Pancreas (tissue), 10 donors: ENCODE results near the gene CDC42BPB. TPM values are rescaled to one million over a fixed set of nuclear protein-coding genes. Genes with fewer than 3 reads are reported as not detected.

Source experiments
- ATAC-seq, 4 donors: fragments of 200-7000 bp; cut with Tn5 transposase; one replicate each; pipeline versions ENCODE4 v1.8.0 to v1.9.1; 2020; ENCODE audit warnings: mild to moderate bottlenecking in 4 of 4, moderate library complexity in 4 of 4
- DNase-seq, 6 donors: peaks; one replicate each; pipeline ENCODE4 v3.0.0-alpha.2; 2020
- FAIRE-seq: peaks from 2 replicates; lab custom pipeline; 2012; peaks lifted over from hg19 to GRCh38; lab: Jason Lieb, UNC
- H3K27ac ChIP-seq, 4 donors: fragments of 200-600 bp; sonication (generic); 1 replicate in 3 of 4; 2 replicates in 1 of 4; pipeline versions ENCODE4 v1.5.0 to v1.8.0; 2020
- H3K27me3 ChIP-seq, 4 donors: fragments of 200-600 bp; one replicate each; pipeline ENCODE4 v1.8.0; 2021
- H3K36me3 ChIP-seq, 3 donors: fragments of 200-600 bp; sonication (generic) in 1 of 3; one replicate each; pipeline versions ENCODE4 v1.5.0 to v1.8.0; 2020 to 2021
- H3K4me1 ChIP-seq, 3 donors: fragments of 200-600 bp; one replicate each; pipeline ENCODE4 v1.8.0; 2021
- H3K4me3 ChIP-seq, 4 donors: fragments of 200-600 bp; sonication (generic) in 2 of 4; one replicate each; pipeline versions ENCODE4 v1.5.0 to v1.8.0; 2020 to 2021
- H3K9me3 ChIP-seq, 4 donors: fragments of 200-600 bp; one replicate each; pipeline ENCODE4 v1.8.0; 2021
- WGBS, 2 donors: extraction: QIAGEN DNeasy Blood & Tissue Kit; methylation state at CpG; one replicate each; pipeline ENCODE4 v1.1.7; 2013; 5-methylcytosine and 5-hydroxymethylcytosine counted together
- intact Hi-C, 3 donors: fragments of 100-400 bp; cut with DNase I; formaldehyde crosslinking; loops; one replicate each; pipeline versions ENCODE4 v1.11.1 to v1.14.2; 2022
- polyA plus RNA-seq, 2 donors: library from polyadenylated mRNA; stranded (reverse); fragments of 200-250 nt; gene quantifications; one replicate each; pipeline ENCODE4 v1.2.3, GENCODE V29; 2013
- total RNA-seq, 6 donors: library from RNA; stranded (reverse); fragmentation: NEBNext Ultra II Directional in 4 of 6; extraction: Animal tissue kit (Norgen Biotek cat#: 25700) in 4 of 6; gene quantifications; one replicate each; pipeline versions ENCODE4 v1.2.1 to v1.2.4, GENCODE V29; 2021 to 2023
- TF ChIP-seq, protein P1 (sequence below), 4 donors: fragments of 200-600 bp; sonication (generic) in 3 of 4; IDR thresholded peaks; one replicate each; pipeline versions ENCODE4 v1.5.0 to v1.8.0; 2021; ENCODE audit warnings: antibody characterized with exemption in 4 of 4
- donor health status: healthy with polysubstance abuse.
- donor health status: DM: no; HTN: no; CAD: no; lungs with moderate emphysema.
- donor health status: DM: no; HTN: no; CAD: no.
- donor health status: control.
- donor health status: control.
- donor health status: Bipolar disorder and iron deficiency.
- donor health status: DM: yes; HTN: yes; CAD: no.
- donor health status: DM: no; HTN: no; CAD: no.
- donor health status: DM: no; HTN: no; CAD: no.
- donor health status: DM: yes; HTN: yes; CAD: no.

CDC42BPB gene
- total and polyA plus RNA-seq, 8 donors = 27.2 to 45.5 (median 32.7) TPM

GRCh38 chr14:103101257-103101962, 44.1 kb upstream of the CDC42BPB start:
- H3K27me3 ChIP-seq = no peaks in the 10 kb centered on the region
- no peaks in the 10 kb centered on the region for H3K36me3 ChIP-seq
- ATAC-seq (no peak), FAIRE-seq (no peak), DNase-seq (peak in 2 of 6 donors; percentile 17 to 21)
- WGBS, 2 donors = 93 to 94% methylated on average over 10 to 11 of the region's 11 CpGs
- H3K4me1 ChIP-seq = peaks cover 12 to 16% (median 15%) of the 10 kb centered on the region in 3 donors
- TF ChIP-seq, protein P1, sequence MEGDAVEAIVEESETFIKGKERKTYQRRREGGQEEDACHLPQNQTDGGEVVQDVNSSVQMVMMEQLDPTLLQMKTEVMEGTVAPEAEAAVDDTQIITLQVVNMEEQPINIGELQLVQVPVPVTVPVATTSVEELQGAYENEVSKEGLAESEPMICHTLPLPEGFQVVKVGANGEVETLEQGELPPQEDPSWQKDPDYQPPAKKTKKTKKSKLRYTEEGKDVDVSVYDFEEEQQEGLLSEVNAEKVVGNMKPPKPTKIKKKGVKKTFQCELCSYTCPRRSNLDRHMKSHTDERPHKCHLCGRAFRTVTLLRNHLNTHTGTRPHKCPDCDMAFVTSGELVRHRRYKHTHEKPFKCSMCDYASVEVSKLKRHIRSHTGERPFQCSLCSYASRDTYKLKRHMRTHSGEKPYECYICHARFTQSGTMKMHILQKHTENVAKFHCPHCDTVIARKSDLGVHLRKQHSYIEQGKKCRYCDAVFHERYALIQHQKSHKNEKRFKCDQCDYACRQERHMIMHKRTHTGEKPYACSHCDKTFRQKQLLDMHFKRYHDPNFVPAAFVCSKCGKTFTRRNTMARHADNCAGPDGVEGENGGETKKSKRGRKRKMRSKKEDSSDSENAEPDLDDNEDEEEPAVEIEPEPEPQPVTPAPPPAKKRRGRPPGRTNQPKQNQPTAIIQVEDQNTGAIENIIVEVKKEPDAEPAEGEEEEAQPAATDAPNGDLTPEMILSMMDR (IDR thresholded peaks at IDR 0.05) = no peak
- intact Hi-C loops = loop anchor here in 2 of 3 donors (10.0 kb wide), 2 partner anchors 83 to 193 kb away; no protein-coding TSS in a partner anchor
- no peak overlapping the region for H3K27ac ChIP-seq
- no peaks in the 10 kb centered on the region for H3K9me3 ChIP-seq
- H3K4me3 ChIP-seq = no peak overlapping the region

- Histone ChIP-seq H3K27ac (peak overlapping the region in 1 of 4 donors; percentile 27), H3K4me3 (no peak overlapping the region), H3K4me1 (peaks cover 12 to 16% (median 15%) of the 10 kb centered on the region in 3 donors), H3K36me3 (no peaks in the 10 kb centered on the region), H3K9me3 (no peaks in the 10 kb centered on the region), H3K27me3 (no peaks in the 10 kb centered on the region)
- intact Hi-C loops = loop anchor here in 2 of 3 donors (10.0 kb wide), 2 partner anchors 84 to 194 kb away; no protein-coding TSS in a partner anchor
- WGBS, 2 donors = 79% methylated on average over 24 to 25 of the region's 25 CpGs
- FAIRE-seq (no peak), DNase-seq (peak in 3 of 6 donors; percentile 22 to 65 (median 52)), ATAC-seq (no peak)
- TF ChIP-seq, protein P1 (IDR thresholded peaks at IDR 0.05) = no peak
Observed at GRCh38 chr14:103100281-103101121, 43.2 kb upstream of the CDC42BPB start.

- WGBS, 2 donors = 81 to 83% methylated on average over 8 of the region's 8 CpGs
- FAIRE-seq (no peak), ATAC-seq (no peak), DNase-seq (peak in 3 of 6 donors; percentile 12 to 49 (median 49))
- Histone ChIP-seq H3K9me3 (no peaks in the 10 kb centered on the region), H3K4me3 (no peak overlapping the region), H3K27ac (peak overlapping the region in 1 of 4 donors; percentile 27), H3K36me3 (no peaks in the 10 kb centered on the region), H3K4me1 (peaks cover 12 to 16% (median 15%) of the 10 kb centered on the region in 3 donors), H3K27me3 (no peaks in the 10 kb centered on the region)
- TF ChIP-seq, protein P1 (IDR thresholded peaks at IDR 0.05) = no peak
- intact Hi-C loops = loop anchor here in 2 of 3 donors (10.0 kb wide), 2 partner anchors 85 to 195 kb away; no protein-coding TSS in a partner anchor
Observed at GRCh38 chr14:103099733-103100280, 42.5 kb upstream of the CDC42BPB start.

DNA sequence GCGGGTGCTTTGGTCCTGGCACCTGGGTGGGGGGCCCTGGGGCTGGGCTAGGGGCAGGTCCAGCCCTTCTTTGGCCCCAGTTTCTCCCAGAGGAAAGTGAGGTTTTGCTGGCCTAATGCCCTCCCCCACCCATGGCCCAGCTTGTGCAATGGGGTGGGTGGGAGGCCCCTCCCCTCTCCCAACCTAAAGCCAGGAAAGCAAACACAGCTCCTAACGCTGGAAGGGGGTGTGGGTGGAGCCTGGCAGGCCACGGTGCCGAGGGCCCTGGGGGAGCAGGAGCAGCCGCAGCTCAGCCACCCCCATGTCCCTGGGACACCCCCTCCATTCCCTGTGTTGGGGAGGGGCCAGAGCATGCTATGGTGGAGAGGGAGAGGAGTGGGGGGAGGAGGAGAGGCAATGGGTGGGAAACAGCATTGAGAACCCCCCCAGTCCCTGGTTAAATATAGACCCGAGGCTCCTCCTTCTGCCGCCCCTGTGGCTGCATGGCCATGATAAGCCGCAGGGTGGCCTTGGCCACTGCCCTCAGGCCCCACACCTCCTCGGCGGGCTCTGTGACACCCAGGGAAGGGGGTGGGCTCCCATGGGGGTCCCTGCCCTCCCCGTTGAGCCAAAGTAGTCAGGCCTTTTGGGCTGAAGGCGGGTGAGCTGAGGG, 41.9 kb upstream of the CDC42BPB start:
- TF ChIP-seq, protein P1 (IDR thresholded peaks at IDR 0.05) = no peak
- ATAC-seq (peak; percentile 23 to 78 (median 38)), FAIRE-seq (no peak), DNase-seq (peak in 4 of 6 donors; percentile 53 to 69 (median 62))
- Histone ChIP-seq H3K4me1 (peaks cover 12 to 15% (median 13%) of the 10 kb centered on the region in 3 donors), H3K27me3 (no peaks in the 10 kb centered on the region), H3K27ac (peak overlapping the region in 1 of 4 donors; percentile 27), H3K9me3 (no peaks in the 10 kb centered on the region), H3K4me3 (no peak overlapping the region), H3K36me3 (no peaks in the 10 kb centered on the region)
- intact Hi-C loops = no loop called here
- 21 to 26% methylated on average over 10 to 12 of the region's 12 CpGs for WGBS, 2 donors
